HepG2 (cell line): ENCODE results near the gene CCDC148. TPM values are rescaled to one million over a fixed set of nuclear protein-coding genes. Genes with fewer than 3 reads are reported as not detected.

Source experiments
- ATF7 ChIP-seq, 2 experiments: fragments of 450-650 bp in 1 of 2; sonication (generic) in 1 of 2; formaldehyde crosslinking in 1 of 2; IDR thresholded peaks; 2 replicates each; pipeline versions ENCODE4 v1.4.0 to v1.6.1; 2016 to 2020; ENCODE audit warnings: antibody characterized with exemption in 1 of 2, mild to moderate bottlenecking in 1 of 2, missing genetic modification reagents in 1 of 2
- ELF3 ChIP-seq: IDR thresholded peaks from 2 replicates; pipeline ENCODE4 v1.6.1; 2016; ENCODE audit warnings: missing genetic modification reagents, missing compliant biosample characterization
- GABPA ChIP-seq, 2 experiments: IDR thresholded peaks; 2 replicates each; pipeline ENCODE4 v1.6.1; 2011 to 2016; ENCODE audit warnings: low read depth in 2 of 2, low read length in 1 of 2, missing biosample characterization in 1 of 2, missing genetic modification characterization in 1 of 2
- HDAC2 ChIP-seq: sonication (generic); formaldehyde crosslinking; IDR thresholded peaks from 2 replicates; pipeline ENCODE4 v1.4.0; 2020; ENCODE audit warnings: missing genetic modification reagents
- HIC2 ChIP-seq: sonication (generic); formaldehyde crosslinking; IDR thresholded peaks from 2 replicates; pipeline ENCODE4 v1.9.0; 2022; ENCODE audit warnings: low read depth, missing genetic modification reagents
- MED13 ChIP-seq: sonication (generic); formaldehyde crosslinking; IDR thresholded peaks from 2 replicates; pipeline ENCODE4 v1.5.0; 2020; ENCODE audit warnings: missing genetic modification reagents
- REXO4 ChIP-seq: sonication (generic); formaldehyde crosslinking; IDR thresholded peaks from 2 replicates; pipeline ENCODE4 v1.8.0; 2022; ENCODE audit warnings: missing genetic modification reagents, mild to moderate bottlenecking, borderline replicate concordance
- ZNF615 ChIP-seq: sonication (generic); formaldehyde crosslinking; IDR thresholded peaks from 2 replicates; pipeline ENCODE4 v1.5.0; 2020; ENCODE audit warnings: mild to moderate bottlenecking, missing genetic modification reagents, borderline replicate concordance
- ZNF646 ChIP-seq: sonication (generic); formaldehyde crosslinking; IDR thresholded peaks from 2 replicates; pipeline ENCODE4 v1.9.0; 2021; ENCODE audit warnings: mild to moderate bottlenecking, missing genetic modification reagents
- ZNF687 ChIP-seq: sonication (generic); formaldehyde crosslinking; IDR thresholded peaks from 2 replicates; pipeline ENCODE4 v1.5.1; 2020; ENCODE audit warnings: mild to moderate bottlenecking, missing genetic modification reagents, moderate library complexity
- ZNF773 ChIP-seq: sonication (generic); formaldehyde crosslinking; IDR thresholded peaks from 2 replicates; pipeline ENCODE4 v1.4.0; 2020; ENCODE audit warnings: missing genetic modification reagents, borderline replicate concordance
- ZNF83 ChIP-seq: sonication (generic); formaldehyde crosslinking; IDR thresholded peaks from 2 replicates; pipeline ENCODE4 v1.4.0; 2020; ENCODE audit warnings: missing genetic modification reagents, mild to moderate bottlenecking, borderline replicate concordance
- polyA plus RNA-seq, 8 experiments: library from polyadenylated mRNA; depleted of rRNA in 3 of 8; stranded (reverse) in 7 of 8; unstranded in 1 of 8; fragments of >200 nt; fragmentation: Illumina TruSeq in 4 of 8; extraction: Trizol in 4 of 8; gene quantifications; 2 replicates each; pipeline versions ENCODE4 v1.2.1 to v1.2.3, GENCODE V29; 2011 to 2016; ENCODE audit warnings: low read depth in 4 of 8, missing spikeins in 1 of 8, mixed read lengths in 1 of 8; ENCODE audit not compliant: insufficient read depth in 1 of 8
- total RNA-seq, 5 experiments: library from RNA; depleted of rRNA; stranded (reverse); fragments of >200 nt; fragmentation: Illumina TruSeq; extraction: Trizol; gene quantifications; 2 replicates each; pipeline ENCODE4 v1.2.3, GENCODE V29; 2016; ENCODE audit warnings: low read depth in 1 of 5

The CCDC148 gene
- total and polyA plus RNA-seq, 2 of the 13 experiments (the other 11 are each of a cell fraction or from before 2014, with no cell fraction given) = 0.30 to 0.49 TPM

- TF ChIP-seq ZNF687 (CRISPR knock-in tag) (no peak), GABPA (IDR thresholded peaks at IDR 0.05; ENCODE audit: low read depth, low read length) (no peak), GABPA (CRISPR knock-in tag; IDR thresholded peaks at IDR 0.05; ENCODE audit: low read depth) (no peak), ZNF773 (CRISPR knock-in tag) (no peak), ZNF615 (CRISPR knock-in tag) (no peak), HIC2 (no peak), ELF3 (CRISPR knock-in tag) (peak; percentile 92), ZNF83 (CRISPR knock-in tag) (no peak), ZNF646 (no peak), MED13 (no peak), ATF7 (IDR thresholded peaks at IDR 0.05) (no peak), ATF7 (CRISPR knock-in tag; IDR thresholded peaks at IDR 0.05) (no peak), HDAC2 (peak; percentile 83), REXO4 (CRISPR knock-in tag) (no peak)
These were observed 329.2 kb downstream of the CCDC148 start (continued) for GRCh38 chr2:158127380-158127804.
